GM19328 (cell line): ENCODE measurements around the gene EPHA10.

Experiments used
- ATAC-seq: cut with Tn5 transposase; IDR thresholded peaks from one replicate; pipeline ENCODE4 v1.9.1; 2021; ENCODE audit warnings: mild to moderate bottlenecking, moderate library complexity; ENCODE audit not compliant: unreplicated experiment

Gene EPHA10

DNA sequence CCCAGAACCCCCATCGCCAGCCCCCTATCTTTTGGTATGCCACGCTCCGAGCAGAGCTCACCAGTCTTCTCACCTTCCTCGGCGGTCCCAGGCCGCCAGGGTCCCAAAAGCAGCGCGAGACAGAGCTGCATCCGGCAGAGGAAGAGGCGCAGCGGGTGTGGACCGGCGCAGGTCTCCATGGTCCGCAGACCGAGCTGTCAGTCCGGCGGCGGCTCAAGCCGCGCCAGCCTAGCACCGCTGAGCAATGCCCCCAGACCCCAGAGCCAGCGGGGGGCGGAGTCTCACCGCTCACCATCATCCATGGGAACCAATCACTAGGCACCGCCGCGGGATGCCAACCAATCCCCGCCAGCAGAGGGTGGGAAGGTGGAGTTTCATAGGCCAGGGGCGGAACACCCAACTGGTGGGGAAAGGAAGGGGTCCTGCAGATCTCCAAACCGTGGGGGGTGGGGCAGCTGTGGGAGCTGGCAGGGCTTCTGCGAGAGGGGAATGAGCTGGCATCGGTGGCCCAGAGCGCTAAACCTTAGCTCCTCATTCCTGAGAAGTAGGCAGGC is at the start of gene EPHA10:
Gene EPHA10 (minus strand): TSS at position 233 of the 554 bp plus-strand sequence. CDS start 54 bp downstream, at position 179.
- ATAC-seq = no peak

DNA sequence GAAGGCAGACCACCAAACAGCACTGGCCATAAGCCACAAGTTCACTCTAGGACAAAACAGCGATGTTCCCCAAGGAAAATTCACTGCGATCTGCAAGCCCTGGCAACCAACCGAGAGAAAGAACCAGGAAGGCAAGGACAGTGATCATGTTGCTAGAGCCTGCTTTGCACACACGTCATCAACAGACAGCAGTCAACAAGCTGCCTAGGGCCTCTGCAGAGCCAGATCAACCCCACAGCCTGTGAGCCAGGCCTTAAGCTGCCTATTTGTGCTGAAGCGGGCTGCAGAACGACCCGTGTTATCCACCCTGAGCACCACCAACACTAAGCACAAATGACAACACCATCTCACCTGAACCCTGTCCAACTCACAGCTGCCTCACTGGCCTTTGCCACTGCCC is 49.3 kb upstream of the EPHA10 start:
- no peak for ATAC-seq

DNA sequence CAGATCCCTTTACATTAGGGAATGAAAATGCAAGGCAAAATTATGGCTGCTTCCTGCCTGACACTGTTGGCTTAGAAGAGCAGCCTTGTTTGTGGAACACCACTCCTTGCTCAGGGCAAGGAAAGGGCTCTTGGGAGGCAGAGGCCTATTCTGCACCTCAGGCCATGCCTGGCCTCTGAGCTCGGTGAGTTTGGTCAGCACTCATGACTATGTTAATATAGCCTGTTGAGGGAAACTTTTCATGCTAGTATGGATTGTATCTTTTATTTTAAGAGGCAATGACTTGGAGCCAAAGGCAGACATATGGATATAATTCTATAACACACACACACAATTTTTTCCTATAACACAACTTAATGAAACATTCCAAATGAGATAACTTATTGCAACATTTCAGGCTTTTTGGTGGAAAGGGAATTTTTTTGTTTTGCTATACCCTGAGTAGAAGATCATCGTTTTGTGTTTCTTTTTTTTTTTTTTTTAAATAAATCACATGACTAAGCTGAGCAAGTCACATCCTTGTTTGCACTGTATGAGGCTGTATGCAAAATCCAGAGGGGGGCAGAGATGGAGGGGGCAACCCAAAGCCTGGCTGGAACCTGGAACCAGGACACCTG is 48.7 kb upstream of the EPHA10 start:
- no peak for ATAC-seq

DNA sequence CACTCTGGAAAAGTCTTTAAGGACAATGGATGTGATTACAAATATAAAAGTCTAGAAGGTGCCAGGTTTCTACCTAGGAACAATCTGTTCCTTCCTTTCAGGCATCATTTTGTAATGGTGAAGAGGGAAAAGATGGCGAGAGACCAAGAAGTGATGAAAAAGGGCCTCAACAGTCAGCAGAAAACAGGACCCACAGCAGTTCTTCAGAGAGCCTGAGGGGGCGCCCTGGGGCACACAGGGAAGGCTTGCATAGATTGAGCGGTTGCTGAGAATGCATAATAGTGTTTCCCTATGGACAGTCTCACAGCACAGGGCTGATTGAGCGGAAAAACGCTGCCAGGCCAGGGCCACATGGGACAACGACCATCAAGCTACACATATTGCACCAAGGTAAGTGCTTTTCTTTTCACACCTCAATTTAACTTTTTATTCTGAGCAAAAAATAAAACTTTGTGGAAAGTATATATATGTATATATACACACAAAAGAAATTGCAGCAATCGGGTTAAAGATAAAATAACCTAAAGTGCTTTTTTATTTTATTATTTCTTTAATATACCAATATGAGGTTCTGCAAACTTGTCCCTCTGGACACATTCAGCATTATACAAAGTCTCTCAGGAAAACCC is 46.2 kb upstream of the EPHA10 start:
- ATAC-seq = no peak

DNA sequence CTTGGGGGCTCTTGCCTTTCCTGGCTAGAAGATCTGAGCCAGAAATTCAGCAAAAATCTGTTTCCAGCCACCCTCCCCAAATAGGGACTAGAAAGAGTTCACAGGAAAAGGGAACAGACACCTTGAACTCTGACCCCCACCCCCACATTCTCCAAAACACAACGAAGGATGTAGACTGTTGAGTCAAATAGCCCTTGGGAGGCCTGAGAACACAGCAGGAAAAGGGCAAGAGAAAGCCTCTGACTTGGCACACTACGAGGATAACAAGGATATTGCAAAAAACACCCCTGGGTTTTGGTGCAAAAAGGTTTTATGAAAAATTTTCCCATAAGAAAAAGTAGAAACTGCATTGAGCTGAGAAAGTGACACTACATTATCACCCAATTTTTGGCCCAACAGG is 45.0 kb upstream of the EPHA10 start:
- ATAC-seq = no peak

DNA sequence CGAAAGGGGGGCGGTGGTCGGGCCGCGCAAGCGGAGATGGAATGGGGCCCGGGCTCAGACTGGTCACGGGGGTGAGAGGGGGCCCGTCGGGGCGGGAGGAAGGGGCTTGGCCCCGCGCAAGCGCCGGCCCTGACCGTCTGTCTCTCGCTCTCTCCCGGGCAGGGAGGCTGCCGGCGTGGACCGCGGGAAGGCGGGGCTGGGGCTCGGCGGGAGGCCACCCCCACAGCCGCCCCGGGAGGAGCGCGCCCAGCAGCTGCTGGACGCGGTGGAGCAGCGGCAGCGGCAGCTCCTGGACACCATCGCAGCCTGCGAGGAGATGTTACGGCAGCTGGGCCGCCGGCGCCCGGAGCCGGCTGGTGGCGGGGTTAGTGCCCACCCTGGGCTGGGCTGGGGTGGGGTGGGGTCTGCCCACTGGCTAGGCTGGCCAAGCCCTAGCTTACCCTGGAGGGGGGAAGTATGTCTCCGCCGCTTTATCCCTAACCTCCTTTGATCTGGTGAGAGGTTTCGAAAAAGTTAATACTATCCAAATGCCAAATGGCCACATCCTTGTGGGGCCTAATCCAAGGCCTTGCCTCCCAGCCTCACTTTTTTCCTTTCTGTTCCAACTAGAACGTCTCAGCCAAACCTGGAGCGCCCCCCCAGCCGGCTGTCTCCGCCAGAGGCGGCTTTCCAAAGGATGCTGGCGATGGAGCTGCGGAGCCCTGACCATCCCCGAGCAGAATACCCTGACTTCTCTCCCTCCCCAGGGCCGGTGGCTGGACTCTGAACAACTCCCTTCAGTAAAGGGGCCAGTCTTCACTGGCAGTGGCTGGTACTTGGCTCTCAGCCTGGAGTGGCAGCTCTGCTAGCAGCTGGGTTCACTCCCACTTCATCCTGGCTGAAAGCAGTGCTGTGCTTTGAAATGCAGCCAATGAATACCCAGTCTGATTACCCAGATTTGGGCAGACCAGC is 43.7 kb upstream of the EPHA10 start:
- peak; percentile 29 for ATAC-seq

DNA sequence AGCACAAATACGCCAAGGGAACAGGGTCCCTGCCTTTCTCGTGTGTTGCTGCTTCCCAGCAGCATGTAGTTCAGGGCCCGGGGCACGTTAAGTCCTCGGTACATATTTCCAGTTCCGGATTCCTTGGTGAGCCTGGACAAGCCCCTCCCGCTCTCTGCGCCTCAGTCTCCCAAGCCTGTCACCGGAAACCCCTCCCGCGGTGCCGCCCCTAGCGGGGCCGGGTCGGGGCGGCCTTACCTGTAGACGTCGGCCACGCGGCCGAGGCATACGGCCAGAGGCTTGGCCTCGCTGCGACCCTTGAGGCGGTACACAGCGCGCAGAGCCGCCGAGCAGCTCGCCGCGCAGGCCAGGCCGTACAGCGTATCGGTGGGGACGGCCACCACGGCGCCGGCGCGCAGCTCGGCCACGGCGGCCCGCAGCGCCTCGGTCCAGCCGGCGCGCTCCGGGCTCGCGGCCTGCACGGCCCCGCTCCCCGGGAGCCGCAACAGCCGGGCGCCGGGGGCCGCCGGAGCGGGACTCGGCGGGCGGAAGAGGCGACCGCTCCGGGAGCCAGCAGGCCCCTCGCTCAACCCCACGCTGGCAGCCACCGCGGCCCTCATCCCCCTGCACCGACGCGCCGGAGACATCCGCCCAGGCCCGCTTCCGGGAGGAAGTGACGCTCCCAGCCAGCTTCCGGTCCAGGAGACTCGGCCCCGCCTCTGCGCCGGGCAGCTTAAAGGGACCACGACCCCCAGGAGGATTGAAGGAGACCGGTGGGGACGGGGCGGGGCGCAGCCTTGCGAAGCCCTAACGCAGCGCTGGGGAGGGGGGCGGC is 42.8 kb upstream of the EPHA10 start, which contains the start of the genes C1orf122 and YRDC:
Gene C1orf122 (plus strand): TSS at position 236 of the 814 bp plus-strand sequence. CDS start 615 bp downstream, outside the sequence.
Gene YRDC (minus strand): TSS at position 654 of the 814 bp plus-strand sequence. CDS start 28 bp downstream, at position 626.
- peak; percentile 84 for ATAC-seq

DNA sequence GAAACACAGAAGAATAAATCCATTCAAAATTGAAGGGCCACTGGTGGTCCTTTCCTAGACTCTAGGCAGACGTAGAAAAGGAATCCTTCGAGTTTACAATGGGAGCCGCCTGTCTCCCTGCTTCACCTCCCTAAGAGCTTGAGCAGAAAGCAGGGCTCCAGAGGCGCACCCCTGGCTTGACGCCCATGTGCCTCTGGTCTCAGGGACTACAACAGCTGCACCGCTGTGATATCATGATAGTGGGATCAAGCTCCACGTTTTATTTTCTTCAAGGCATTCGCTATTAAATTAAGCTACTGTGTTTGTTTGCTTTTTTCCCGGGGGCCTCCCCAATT is 42.3 kb upstream of the EPHA10 start:
- ATAC-seq = no peak

DNA sequence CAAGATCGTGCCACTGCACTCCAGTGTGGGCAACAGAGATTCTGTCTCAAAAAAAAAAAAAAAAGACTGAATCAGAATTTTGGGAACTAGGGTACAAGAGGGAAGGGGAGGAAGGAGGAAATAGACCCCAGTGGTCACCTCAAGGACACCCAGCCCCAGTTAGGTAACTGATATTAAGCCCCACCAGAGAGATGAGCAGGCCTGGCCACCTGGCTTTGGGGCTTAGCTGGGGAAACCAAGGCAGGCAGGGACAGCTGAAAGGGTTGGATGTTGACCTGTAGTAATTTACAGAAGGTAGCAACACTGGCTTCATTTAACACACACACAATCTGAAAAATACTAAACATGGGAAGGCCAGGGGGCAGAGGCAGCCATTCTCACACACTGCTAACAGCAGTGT is 37.5 kb upstream of the EPHA10 start:
- no peak for ATAC-seq

DNA sequence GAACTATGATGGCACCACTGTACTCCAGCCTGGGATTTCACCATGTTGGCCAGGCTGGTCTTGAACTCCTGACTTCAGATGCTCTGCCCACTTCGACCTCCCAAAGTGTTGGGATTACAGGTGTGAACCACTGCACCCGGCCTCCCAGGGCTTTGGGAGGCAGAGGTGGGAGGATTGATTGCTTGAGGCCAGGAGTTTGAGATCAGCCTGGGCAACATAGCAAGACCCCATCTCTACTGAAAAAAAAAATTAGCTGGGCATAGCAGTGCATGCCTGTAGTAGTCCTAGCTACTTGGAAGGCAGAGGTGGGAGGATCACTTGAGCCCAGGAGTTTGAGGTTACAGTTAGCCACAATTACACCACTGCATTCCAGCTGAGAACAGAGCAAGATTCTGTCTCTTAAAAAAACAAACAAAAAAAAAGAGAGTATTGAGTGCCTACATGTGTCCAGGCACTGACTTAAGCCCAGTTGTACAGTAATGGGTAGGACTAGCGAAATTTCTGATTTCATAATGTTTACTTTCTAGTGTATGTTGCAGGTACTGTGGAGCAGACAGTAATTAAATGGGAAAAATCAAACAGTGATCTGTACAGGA is 32.9 kb upstream of the EPHA10 start:
- no peak for ATAC-seq

DNA sequence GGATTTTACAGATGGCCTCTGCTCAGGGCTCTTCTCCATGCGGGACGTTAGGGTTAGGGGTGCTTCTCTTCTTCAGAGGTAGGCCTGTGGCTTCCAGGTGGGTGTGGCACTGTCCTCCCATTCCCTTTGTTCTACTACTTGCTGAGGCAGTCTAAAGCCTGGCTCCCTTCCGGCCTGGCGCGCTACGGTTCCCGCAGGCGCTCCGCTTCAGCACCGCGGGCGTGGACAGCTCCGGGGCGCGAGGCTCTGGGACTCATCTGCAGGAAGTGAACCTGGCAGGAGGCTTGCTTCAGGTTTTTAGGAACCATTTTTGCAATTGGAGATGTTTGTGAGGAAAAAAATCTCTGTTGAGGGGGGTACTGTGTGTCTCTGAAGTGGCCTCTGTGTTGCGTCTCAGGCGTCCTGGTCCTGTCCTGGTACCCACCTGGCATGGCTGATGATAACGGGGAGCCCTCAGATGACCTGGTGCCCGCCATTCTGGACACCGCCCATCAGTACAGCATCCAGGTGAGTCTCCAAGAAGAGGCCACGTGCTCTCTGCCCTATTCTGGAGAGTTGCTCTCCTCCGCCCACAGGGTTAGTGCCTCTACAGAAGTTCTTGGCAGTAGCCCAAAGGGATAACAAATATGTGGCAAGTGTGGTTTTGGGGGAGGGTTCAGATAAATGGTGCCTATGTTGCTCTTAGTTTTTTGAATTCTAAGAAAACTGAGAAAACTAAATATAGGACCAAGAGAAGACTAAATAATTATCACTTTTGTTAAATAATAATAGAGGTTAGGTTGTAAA is 30.6 kb upstream of the EPHA10 start:
- ATAC-seq = no peak

DNA sequence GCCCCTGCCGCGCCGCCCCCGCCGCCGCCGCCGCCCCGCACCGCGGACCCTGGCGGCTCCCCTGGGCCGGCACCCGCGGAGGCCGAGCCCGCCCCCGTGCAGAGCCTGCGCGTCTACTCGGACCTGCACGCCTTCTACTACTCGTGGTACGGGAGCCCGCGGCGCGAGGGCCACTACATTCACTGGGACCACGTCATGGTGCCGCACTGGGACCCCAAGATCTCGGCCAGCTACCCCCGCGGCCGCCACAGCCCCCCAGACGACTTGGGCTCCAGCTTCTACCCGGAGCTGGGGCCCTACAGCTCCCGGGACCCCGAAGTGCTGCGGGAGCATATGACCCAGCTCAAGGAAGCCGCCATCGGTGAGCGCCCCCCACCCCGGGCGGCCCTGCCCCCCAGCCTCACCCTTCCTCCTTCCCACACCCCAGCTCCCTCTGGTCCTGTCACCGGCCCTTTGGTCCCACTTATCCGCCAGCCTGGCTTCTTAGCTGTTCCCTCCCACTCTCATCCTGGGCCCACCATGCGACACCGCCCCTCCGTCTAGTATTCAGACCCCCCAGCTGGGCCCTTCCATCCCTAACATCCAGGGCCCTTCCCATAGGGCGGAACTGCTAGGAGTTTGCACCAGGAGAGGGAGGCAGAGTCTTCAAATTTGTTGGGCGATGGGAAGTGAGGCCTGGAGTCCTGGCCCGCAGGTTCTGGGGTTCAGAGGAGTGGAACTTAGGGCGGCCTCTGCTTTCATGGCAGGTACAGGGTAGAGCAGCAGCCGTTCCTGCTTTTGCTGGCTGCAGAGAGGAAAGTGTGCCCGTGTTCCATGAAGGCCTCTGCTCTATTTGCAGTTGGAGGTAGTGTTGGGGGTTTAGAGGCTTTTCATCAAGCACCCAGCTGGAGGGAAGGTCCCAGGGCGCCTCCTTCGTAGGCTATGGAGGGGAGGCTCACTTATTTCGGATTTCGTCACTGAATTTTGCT is 29.7 kb upstream of the EPHA10 start:
- peak; percentile 22 for ATAC-seq

DNA sequence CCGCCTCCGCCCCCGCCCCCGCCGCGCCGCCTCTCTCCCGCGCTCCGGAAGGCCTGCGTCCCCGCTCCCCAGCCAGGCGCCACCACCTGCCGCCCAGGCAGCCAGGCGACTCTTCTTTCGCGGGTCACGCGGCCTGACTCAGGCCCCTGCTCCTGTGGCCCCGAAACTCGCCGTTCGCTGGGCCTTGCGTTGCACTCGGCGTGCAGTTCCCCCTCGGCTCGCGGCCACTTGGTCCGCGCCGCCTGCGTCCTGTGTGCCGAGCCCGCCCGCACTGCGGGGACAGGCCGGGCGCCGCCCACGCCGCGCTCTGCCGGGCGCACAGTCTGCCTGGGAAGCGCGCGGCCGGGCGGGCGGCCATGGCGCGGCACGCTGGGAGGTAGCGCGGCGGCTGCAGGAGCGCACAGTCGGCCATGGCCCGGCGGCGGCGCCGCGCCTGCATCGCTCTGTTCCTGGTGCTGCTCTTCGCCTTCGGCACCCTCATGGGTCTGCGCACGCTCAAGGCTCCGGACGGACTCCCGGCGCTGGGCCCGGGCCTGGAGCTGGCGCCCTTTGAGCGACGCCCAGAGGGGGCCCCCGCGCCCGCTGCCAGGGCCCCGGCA is 29.0 kb upstream of the EPHA10 start, which contains the start of gene MANEAL:
Gene MANEAL (plus strand): TSS at position 75 of the 599 bp plus-strand sequence. CDS start 336 bp downstream, at position 411.
- ATAC-seq = peak; percentile 57

DNA sequence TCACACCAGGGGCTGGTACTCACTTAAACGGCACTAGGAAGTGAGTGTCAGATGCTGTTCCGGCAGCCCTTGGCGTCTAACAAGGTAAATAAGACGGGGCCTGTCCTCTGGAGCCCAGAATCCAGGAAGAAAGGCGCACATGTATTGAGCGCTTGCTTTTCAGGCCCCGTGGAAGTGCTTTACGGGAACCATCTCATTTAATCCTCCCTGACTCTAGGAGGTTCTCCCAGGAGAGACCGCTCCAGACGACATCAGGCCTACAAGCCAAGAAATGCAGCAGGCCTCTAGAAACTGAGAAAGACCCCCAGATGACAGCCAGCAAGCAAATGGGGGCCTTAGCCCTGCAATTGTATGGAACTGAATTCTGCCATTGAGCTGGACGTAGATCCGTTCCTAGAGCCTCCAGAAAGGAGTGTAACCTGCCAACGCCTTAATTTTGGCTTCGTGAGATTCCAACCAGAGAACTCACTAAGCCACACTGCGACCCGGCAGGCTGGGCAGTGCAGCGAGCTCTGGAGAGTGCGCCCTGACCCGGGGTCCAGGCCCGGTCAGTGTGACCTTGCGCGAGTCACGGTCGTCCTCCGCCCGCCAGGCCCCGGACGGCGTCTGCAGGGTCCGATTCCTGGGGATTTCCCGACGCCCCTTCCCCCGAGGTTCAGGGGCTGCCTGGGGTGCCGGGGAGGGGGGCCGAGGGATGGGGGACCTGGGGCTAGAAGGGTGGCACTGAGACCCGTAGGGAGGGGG is 28.2 kb upstream of the EPHA10 start:
- ATAC-seq = no peak

DNA sequence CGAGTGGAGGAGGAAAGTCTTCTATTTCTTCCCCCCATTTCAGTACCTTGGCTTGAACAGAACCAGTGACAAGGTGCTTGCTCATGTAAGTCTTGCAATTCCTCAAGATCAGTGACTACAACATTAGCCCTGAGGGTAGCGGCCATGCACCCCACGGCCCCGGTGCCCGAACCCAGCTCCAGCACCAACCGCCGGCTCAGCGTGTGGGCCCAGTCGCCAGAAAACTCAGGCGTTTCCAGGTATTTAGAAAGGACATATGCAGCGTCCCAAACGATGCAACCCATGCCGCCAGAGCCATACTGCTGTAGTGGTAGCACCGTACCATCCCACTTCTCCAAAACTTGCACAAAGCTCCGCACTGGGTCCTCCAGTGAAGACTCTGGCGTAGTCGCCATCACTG is 17.6 kb upstream of the EPHA10 start:
- no peak for ATAC-seq

DNA sequence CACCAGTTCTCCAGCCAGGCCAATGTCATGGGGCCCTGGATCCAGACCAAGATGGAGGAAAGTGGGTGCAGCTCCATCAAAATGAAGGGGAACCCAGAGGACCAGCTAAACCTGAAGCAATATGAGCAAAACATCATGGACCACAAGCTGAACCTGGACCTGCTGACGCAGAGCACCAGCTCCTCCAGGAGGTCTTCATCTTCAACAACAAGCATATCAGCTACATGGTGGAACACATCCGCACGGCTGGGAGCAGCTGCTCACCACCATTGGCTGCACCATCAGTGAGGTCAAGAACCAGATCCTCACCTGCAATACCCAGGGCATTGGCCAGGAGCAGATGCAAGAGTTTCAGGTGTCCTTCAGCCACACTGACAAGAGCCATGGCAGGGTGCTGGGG is 13.7 kb upstream of the EPHA10 start:
- no peak for ATAC-seq
